SK-N-SH (cell line): ENCODE data around the gene TMEM30A. TPM values are rescaled to one million over a fixed set of nuclear protein-coding genes. Genes with fewer than 3 reads are reported as not detected.

Experiments
- CTCF ChIA-PET: fragments of 300-600, 350-600 bp; formaldehyde crosslinking; extraction: SDS; loops from one replicate; lab custom pipeline; 2021; lab: Yijun Ruan, JAX
- POLR2A ChIA-PET: fragments of 350-600 bp; sonication (Branson Sonifier 250); formaldehyde crosslinking; extraction: SDS; loops from one replicate; lab custom pipeline; 2020; ENCODE audit warnings: antibody characterized with exemption, inconsistent platforms; lab: Yijun Ruan, JAX
- DNase-seq: peaks from one replicate; pipeline ENCODE4 v3.0.0; 2012
- H2AFZ ChIP-seq: fragments of 200-600 bp; sonication (generic); 2 replicates; pipeline ENCODE4 v1.8.1; 2016; ENCODE audit warnings: antibody characterized with exemption, mild to moderate bottlenecking, low read depth
- H3F3A ChIP-seq: fragments of 200-600 bp; sonication (generic); replicated peaks from 2 replicates; pipeline ENCODE3; 2016; ENCODE audit warnings: antibody characterized with exemption, mild to moderate bottlenecking; ENCODE audit not compliant: insufficient read depth
- H3K27ac ChIP-seq, 2 experiments: fragments of 200-500 bp in 1 of 2; fragments of 200-600 bp in 1 of 2; sonication (Bioruptor generic) in 1 of 2; sonication (generic), shearing (Covaris generic) in 1 of 2; 2 replicates each; pipeline versions ENCODE4 v1.5.1 to v1.6.1; 2014 to 2016; ENCODE audit warnings: low read depth in 2 of 2, inconsistent platforms in 1 of 2, low read length in 1 of 2, mild to moderate bottlenecking in 1 of 2, mixed read lengths in 1 of 2
- H3K27me3 ChIP-seq: fragments of 200-600 bp; sonication (generic), shearing (Covaris generic); 2 replicates; pipeline ENCODE4 v1.6.1; 2016; ENCODE audit warnings: mixed run types; ENCODE audit not compliant: insufficient read depth
- H3K36me3 ChIP-seq, 2 experiments: fragments of 200-500 bp in 1 of 2; fragments of 200-600 bp in 1 of 2; sonication (Bioruptor generic) in 1 of 2; sonication (generic) in 1 of 2; replicated peaks in 1 of 2; 2 replicates each; pipeline versions ENCODE3 to v1.5.1; 2014 to 2016; ENCODE audit warnings: low read length in 1 of 2, mild to moderate bottlenecking in 1 of 2; ENCODE audit not compliant: insufficient read depth in 2 of 2, control insufficient read depth in 1 of 2
- H3K4me1 ChIP-seq, 2 experiments: fragments of 200-500 bp in 1 of 2; fragments of 200-600 bp in 1 of 2; sonication (Bioruptor generic) in 1 of 2; sonication (generic), shearing (Covaris generic) in 1 of 2; 2 replicates each; pipeline versions ENCODE4 v1.5.1 to v1.6.1; 2014 to 2016; ENCODE audit warnings: low read depth in 1 of 2, low read length in 1 of 2, mixed run types in 1 of 2; ENCODE audit not compliant: insufficient read depth in 2 of 2, control insufficient read depth in 1 of 2
- H3K4me2 ChIP-seq: fragments of 200-600 bp; sonication (generic), shearing (Covaris generic); 2 replicates; pipeline ENCODE4 v1.6.1; 2017; ENCODE audit warnings: mixed run types
- H3K4me3 ChIP-seq, 2 experiments: fragments of 200-500 bp in 1 of 2; fragments of 200-600 bp in 1 of 2; sonication (Bioruptor generic) in 1 of 2; sonication (generic), shearing (Covaris generic) in 1 of 2; 2 replicates each; pipeline versions ENCODE4 v1.5.1 to v1.8.1; 2014 to 2016; ENCODE audit warnings: low read depth in 2 of 2, inconsistent platforms in 1 of 2, low read length in 1 of 2, mild to moderate bottlenecking in 1 of 2, mixed read lengths in 1 of 2, moderate library complexity in 1 of 2
- H3K79me2 ChIP-seq: fragments of 200-600 bp; sonication (generic); 2 replicates; pipeline ENCODE4 v1.8.1; 2017; ENCODE audit warnings: mild to moderate bottlenecking; ENCODE audit not compliant: insufficient read depth
- H3K9ac ChIP-seq: fragments of 200-600 bp; sonication (generic); 2 replicates; pipeline ENCODE4 v1.6.1; 2017; ENCODE audit warnings: mixed run types
- H3K9me2 ChIP-seq: fragments of 200-600 bp; sonication (generic); 2 replicates; pipeline ENCODE4 v1.6.1; 2017; ENCODE audit warnings: mixed run types
- H3K9me3 ChIP-seq: fragments of 200-600 bp; sonication (generic); 2 replicates; pipeline ENCODE4 v1.6.1; 2017; ENCODE audit warnings: mixed run types, mild to moderate bottlenecking, moderate library complexity
- H4K20me1 ChIP-seq: fragments of 200-600 bp; sonication (generic); 2 replicates; pipeline ENCODE4 v1.6.1; 2017; ENCODE audit warnings: mild to moderate bottlenecking, mixed run types; ENCODE audit not compliant: insufficient read depth
- CTCF ChIP-seq: fragments of 200-600 bp; sonication (generic); IDR thresholded peaks from 2 replicates; pipeline ENCODE4 v1.6.1; 2017; ENCODE audit warnings: antibody characterized with exemption, mild to moderate bottlenecking, moderate library complexity
- EZH2phosphoT487 ChIP-seq: fragments of 200-600 bp; sonication (generic); IDR thresholded peaks from 2 replicates; pipeline ENCODE4 v1.6.1; 2017; ENCODE audit warnings: low read depth, mixed run types, mild to moderate bottlenecking, antibody characterized with exemption, moderate library complexity, borderline replicate concordance
- FOSL2 ChIP-seq: IDR thresholded peaks from 2 replicates; pipeline ENCODE4 v1.4.0; 2012; ENCODE audit warnings: low read depth, mild to moderate bottlenecking, moderate library complexity, borderline replicate concordance
- GABPA ChIP-seq: IDR thresholded peaks from 2 replicates; pipeline ENCODE4 v1.4.0; 2012; ENCODE audit warnings: low read depth, mild to moderate bottlenecking
- GATA2 ChIP-seq: sonication (generic); formaldehyde crosslinking; IDR thresholded peaks from 2 replicates; pipeline ENCODE4 v1.5.0; 2020; ENCODE audit warnings: mild to moderate bottlenecking, missing genetic modification reagents
- MAX ChIP-seq: IDR thresholded peaks from 2 replicates; pipeline ENCODE4 v1.4.0; 2012; ENCODE audit warnings: low read depth
- MXI1 ChIP-seq: IDR thresholded peaks from 2 replicates; pipeline ENCODE4 v1.6.1; 2012; ENCODE audit warnings: mild to moderate bottlenecking, low read depth, low read length, improper control_type of control experiment
- NFIC ChIP-seq: IDR thresholded peaks from 2 replicates; pipeline ENCODE4 v1.4.0; 2012; ENCODE audit warnings: borderline replicate concordance
- RCOR1 ChIP-seq: fragments of 150-350 bp; IDR thresholded peaks from 2 replicates; pipeline ENCODE4 v1.6.1; 2017; ENCODE audit warnings: antibody characterized with exemption, low read length
- RXRA ChIP-seq: IDR thresholded peaks from 2 replicates; pipeline ENCODE4 v1.4.0; 2012; ENCODE audit warnings: low read depth, mild to moderate bottlenecking, borderline replicate concordance
- TCF12 ChIP-seq: IDR thresholded peaks from 2 replicates; pipeline ENCODE4 v1.4.0; 2012
- USF1 ChIP-seq: IDR thresholded peaks from 2 replicates; pipeline ENCODE4 v1.4.0; 2012; ENCODE audit warnings: low read depth, borderline replicate concordance
- USF2 ChIP-seq: fragments of 150-350 bp; IDR thresholded peaks from 2 replicates; pipeline ENCODE4 v1.6.1; 2017; ENCODE audit warnings: antibody characterized with exemption, low read length, low read depth, borderline replicate concordance
- ZBTB33 ChIP-seq: IDR thresholded peaks from 2 replicates; pipeline ENCODE4 v1.4.0; 2012; ENCODE audit warnings: low read depth, borderline replicate concordance
- WGBS: methylation state at CpG from one replicate; pipeline ENCODE4 v1.1.6; 2017; ENCODE audit warnings: low lambda C conversion rate; 5-methylcytosine and 5-hydroxymethylcytosine counted together
- polyA plus RNA-seq, 3 experiments: library from polyadenylated mRNA; depleted of rRNA; stranded (reverse); fragments of >200 nt; gene quantifications; 2 replicates each; pipeline ENCODE4 v1.2.3, GENCODE V29; 2012

TMEM30A gene
- polyA plus RNA-seq, 1 of the 3 experiments (the other 2 are of a cell fraction) = 22.8 TPM

- no peaks in the 10 kb centered on the region for H3K79me2 ChIP-seq
- no peaks in the 10 kb centered on the region for H3K9me2 ChIP-seq
- H3K36me3 ChIP-seq = no peaks in the 10 kb centered on the region
- H3K4me1 ChIP-seq = peaks cover 0 to 2% of the 10 kb centered on the region in 2 experiments; a peak in 2 of 4 replicates
- H3K9ac ChIP-seq = no peak overlapping the region
- CTCF ChIA-PET = interaction anchor here (0.7 to 2.8 kb wide), 2 partner anchors 92 to 222 kb away, joined by 3 to 9 read pairs; no protein-coding TSS in a partner anchor
- H3K9me3 ChIP-seq = no peaks in the 10 kb centered on the region
- WGBS = 76% methylated on average over 3 of the region's 3 CpGs
- no peaks in the 10 kb centered on the region for H4K20me1 ChIP-seq
- H3K27ac ChIP-seq = no peak overlapping the region
- no peak for DNase-seq
- H2AFZ ChIP-seq = no peak overlapping the region
- no peaks in the 10 kb centered on the region for H3F3A ChIP-seq
- no peak overlapping the region for H3K4me2 ChIP-seq
- TF ChIP-seq RXRA (no peak), NFIC (no peak), FOSL2 (no peak), CTCF (no peak), TCF12 (no peak), GATA2 (CRISPR knock-in tag) (no peak), ZBTB33 (no peak), EZH2phosphoT487 (no peak), USF2 (no peak), GABPA (no peak), MAX (no peak), RCOR1 (no peak), MXI1 (no peak), USF1 (no peak)
- H3K4me3 ChIP-seq = no peak overlapping the region
- no peaks in the 10 kb centered on the region for H3K27me3 ChIP-seq
- POLR2A ChIA-PET = no interaction called here
These were observed 17.7 kb upstream of the TMEM30A start for GRCh38 chr6:75302280-75302679.
